H1 (cell line): ENCODE measurements around the gene WASF3. TPM values are rescaled to one million over a fixed set of nuclear protein-coding genes. Genes with fewer than 3 reads are reported as not detected.

Experiments
- ASH2L ChIP-seq: fragments of 200-600, 300-600 bp; sonication (generic); IDR thresholded peaks from one replicate; pipeline ENCODE4 v1.7.1; 2017; ENCODE audit warnings: low read length
- CHD2 ChIP-seq: IDR thresholded peaks from 2 replicates; pipeline ENCODE4 v1.6.1; 2012; ENCODE audit warnings: low read length, improper control_type of control experiment
- JUND ChIP-seq: IDR thresholded peaks from 2 replicates; pipeline ENCODE4 v1.6.1; 2011; ENCODE audit warnings: mild to moderate bottlenecking, improper control_type of control experiment, low read length
- POLR2A ChIP-seq, 2 experiments: IDR thresholded peaks; 1 replicate in 1 of 2; 2 replicates in 1 of 2; pipeline ENCODE4 v1.6.1; 2011; ENCODE audit warnings: low read depth in 2 of 2, low read length in 2 of 2, mild to moderate bottlenecking in 2 of 2; ENCODE audit errors: control extremely low read depth in 1 of 2
- POU5F1 ChIP-seq: IDR thresholded peaks from 2 replicates; pipeline ENCODE4 v1.6.1; 2011; ENCODE audit warnings: low read depth, mild to moderate bottlenecking, low read length, moderate library complexity
- RBBP5 ChIP-seq: IDR thresholded peaks from 2 replicates; pipeline ENCODE4 v1.7.1; 2012; ENCODE audit warnings: low read depth, mild to moderate bottlenecking, inconsistent platforms, low read length, moderate library complexity, borderline replicate concordance
- RNF2 ChIP-seq: fragments of 200-900, 300-1000 bp; sonication (generic); IDR thresholded peaks from 2 replicates; pipeline ENCODE4 v1.7.1; 2016; ENCODE audit warnings: borderline replicate concordance, low read depth, mild to moderate bottlenecking, antibody characterized with exemption, low read length; ENCODE audit not compliant: poor library complexity, severe bottlenecking; ENCODE audit errors: missing control alignments
- YY1 ChIP-seq: IDR thresholded peaks from 2 replicates; pipeline ENCODE4 v1.6.1; 2011; ENCODE audit warnings: low read depth, mild to moderate bottlenecking, low read length
- polyA plus RNA-seq, 7 experiments: library from polyadenylated mRNA; depleted of rRNA in 3 of 7; stranded (reverse) in 5 of 7; unstranded in 2 of 7; fragments of >200 nt in 5 of 7; fragments of 200-250 nt in 2 of 7; gene quantifications; 1 replicate in 5 of 7; 2 replicates in 1 of 7; 4 replicates in 1 of 7; pipeline versions ENCODE4 v1.2.1 to v1.2.3, GENCODE V29; 2011 to 2013; ENCODE audit warnings: missing spikeins in 2 of 7, mixed read lengths in 2 of 7
- total RNA-seq: library from RNA; stranded (reverse); fragmentation: NEBNext Ultra II Directional; extraction: Animal tissue kit (Norgen Biotek cat#: 25700); gene quantifications from 2 replicates; pipeline ENCODE4 v1.2.1, GENCODE V29; 2021
- TF ChIP-seq, protein P1 (sequence below): fragments of 300-600 bp; sonication (generic); IDR thresholded peaks from 2 replicates; pipeline ENCODE4 v1.7.1; 2012; ENCODE audit warnings: low read length, moderate library complexity, mild to moderate bottlenecking, inconsistent platforms; ENCODE audit not compliant: insufficient replicate concordance
- TF ChIP-seq, protein P2 (sequence below): IDR thresholded peaks from 2 replicates; pipeline ENCODE4 v1.6.1; 2012; ENCODE audit warnings: low read length, inconsistent platforms

Gene WASF3
- total and polyA plus RNA-seq, 2 of the 8 experiments (the other 6 are each of a cell fraction or from before 2014, with no cell fraction given), result 18.7 to 39.8 TPM

DNA sequence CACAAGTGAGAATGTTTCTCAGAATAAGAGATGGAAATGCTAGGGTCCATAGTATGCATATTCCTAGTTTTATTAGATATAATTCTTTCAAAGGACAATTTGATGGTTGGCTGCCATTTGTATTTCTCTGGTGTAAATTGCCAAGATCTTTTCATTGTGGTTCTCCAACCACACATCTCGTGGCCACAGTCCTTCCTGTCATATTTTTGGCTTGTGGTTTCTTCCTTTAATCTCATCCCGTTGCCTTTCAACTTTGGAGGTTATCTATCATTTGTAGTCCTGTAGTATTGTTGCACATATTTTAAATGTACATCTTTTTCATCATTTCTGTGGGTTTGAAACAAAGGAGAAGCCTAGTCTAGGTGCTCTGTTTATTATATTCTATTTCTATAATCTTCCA, 61.2 kb downstream of the WASF3 start (continued):
- TF ChIP-seq, protein P1, sequence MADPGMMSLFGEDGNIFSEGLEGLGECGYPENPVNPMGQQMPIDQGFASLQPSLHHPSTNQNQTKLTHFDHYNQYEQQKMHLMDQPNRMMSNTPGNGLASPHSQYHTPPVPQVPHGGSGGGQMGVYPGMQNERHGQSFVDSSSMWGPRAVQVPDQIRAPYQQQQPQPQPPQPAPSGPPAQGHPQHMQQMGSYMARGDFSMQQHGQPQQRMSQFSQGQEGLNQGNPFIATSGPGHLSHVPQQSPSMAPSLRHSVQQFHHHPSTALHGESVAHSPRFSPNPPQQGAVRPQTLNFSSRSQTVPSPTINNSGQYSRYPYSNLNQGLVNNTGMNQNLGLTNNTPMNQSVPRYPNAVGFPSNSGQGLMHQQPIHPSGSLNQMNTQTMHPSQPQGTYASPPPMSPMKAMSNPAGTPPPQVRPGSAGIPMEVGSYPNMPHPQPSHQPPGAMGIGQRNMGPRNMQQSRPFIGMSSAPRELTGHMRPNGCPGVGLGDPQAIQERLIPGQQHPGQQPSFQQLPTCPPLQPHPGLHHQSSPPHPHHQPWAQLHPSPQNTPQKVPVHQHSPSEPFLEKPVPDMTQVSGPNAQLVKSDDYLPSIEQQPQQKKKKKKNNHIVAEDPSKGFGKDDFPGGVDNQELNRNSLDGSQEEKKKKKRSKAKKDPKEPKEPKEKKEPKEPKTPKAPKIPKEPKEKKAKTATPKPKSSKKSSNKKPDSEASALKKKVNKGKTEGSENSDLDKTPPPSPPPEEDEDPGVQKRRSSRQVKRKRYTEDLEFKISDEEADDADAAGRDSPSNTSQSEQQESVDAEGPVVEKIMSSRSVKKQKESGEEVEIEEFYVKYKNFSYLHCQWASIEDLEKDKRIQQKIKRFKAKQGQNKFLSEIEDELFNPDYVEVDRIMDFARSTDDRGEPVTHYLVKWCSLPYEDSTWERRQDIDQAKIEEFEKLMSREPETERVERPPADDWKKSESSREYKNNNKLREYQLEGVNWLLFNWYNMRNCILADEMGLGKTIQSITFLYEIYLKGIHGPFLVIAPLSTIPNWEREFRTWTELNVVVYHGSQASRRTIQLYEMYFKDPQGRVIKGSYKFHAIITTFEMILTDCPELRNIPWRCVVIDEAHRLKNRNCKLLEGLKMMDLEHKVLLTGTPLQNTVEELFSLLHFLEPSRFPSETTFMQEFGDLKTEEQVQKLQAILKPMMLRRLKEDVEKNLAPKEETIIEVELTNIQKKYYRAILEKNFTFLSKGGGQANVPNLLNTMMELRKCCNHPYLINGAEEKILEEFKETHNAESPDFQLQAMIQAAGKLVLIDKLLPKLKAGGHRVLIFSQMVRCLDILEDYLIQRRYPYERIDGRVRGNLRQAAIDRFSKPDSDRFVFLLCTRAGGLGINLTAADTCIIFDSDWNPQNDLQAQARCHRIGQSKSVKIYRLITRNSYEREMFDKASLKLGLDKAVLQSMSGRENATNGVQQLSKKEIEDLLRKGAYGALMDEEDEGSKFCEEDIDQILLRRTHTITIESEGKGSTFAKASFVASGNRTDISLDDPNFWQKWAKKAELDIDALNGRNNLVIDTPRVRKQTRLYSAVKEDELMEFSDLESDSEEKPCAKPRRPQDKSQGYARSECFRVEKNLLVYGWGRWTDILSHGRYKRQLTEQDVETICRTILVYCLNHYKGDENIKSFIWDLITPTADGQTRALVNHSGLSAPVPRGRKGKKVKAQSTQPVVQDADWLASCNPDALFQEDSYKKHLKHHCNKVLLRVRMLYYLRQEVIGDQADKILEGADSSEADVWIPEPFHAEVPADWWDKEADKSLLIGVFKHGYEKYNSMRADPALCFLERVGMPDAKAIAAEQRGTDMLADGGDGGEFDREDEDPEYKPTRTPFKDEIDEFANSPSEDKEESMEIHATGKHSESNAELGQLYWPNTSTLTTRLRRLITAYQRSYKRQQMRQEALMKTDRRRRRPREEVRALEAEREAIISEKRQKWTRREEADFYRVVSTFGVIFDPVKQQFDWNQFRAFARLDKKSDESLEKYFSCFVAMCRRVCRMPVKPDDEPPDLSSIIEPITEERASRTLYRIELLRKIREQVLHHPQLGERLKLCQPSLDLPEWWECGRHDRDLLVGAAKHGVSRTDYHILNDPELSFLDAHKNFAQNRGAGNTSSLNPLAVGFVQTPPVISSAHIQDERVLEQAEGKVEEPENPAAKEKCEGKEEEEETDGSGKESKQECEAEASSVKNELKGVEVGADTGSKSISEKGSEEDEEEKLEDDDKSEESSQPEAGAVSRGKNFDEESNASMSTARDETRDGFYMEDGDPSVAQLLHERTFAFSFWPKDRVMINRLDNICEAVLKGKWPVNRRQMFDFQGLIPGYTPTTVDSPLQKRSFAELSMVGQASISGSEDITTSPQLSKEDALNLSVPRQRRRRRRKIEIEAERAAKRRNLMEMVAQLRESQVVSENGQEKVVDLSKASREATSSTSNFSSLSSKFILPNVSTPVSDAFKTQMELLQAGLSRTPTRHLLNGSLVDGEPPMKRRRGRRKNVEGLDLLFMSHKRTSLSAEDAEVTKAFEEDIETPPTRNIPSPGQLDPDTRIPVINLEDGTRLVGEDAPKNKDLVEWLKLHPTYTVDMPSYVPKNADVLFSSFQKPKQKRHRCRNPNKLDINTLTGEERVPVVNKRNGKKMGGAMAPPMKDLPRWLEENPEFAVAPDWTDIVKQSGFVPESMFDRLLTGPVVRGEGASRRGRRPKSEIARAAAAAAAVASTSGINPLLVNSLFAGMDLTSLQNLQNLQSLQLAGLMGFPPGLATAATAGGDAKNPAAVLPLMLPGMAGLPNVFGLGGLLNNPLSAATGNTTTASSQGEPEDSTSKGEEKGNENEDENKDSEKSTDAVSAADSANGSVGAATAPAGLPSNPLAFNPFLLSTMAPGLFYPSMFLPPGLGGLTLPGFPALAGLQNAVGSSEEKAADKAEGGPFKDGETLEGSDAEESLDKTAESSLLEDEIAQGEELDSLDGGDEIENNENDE, result no peak
- TF ChIP-seq ASH2L (no peak), RBBP5 (no peak), YY1 (no peak), POLR2A (IDR thresholded peaks at IDR 0.05; ENCODE audit: control extremely low read depth in 1 of 2, low read depth in 2 of 2, low read length in 2 of 2) (no peak), CHD2 (no peak), POU5F1 (no peak), JUND (no peak), RNF2 (no peak)
- TF ChIP-seq, protein P2, sequence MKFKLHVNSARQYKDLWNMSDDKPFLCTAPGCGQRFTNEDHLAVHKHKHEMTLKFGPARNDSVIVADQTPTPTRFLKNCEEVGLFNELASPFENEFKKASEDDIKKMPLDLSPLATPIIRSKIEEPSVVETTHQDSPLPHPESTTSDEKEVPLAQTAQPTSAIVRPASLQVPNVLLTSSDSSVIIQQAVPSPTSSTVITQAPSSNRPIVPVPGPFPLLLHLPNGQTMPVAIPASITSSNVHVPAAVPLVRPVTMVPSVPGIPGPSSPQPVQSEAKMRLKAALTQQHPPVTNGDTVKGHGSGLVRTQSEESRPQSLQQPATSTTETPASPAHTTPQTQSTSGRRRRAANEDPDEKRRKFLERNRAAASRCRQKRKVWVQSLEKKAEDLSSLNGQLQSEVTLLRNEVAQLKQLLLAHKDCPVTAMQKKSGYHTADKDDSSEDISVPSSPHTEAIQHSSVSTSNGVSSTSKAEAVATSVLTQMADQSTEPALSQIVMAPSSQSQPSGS, result no peak
- TF ChIP-seq, all 59 proteins: peak for 0
